ENCODE results near the gene TMEM63C.

DNA sequence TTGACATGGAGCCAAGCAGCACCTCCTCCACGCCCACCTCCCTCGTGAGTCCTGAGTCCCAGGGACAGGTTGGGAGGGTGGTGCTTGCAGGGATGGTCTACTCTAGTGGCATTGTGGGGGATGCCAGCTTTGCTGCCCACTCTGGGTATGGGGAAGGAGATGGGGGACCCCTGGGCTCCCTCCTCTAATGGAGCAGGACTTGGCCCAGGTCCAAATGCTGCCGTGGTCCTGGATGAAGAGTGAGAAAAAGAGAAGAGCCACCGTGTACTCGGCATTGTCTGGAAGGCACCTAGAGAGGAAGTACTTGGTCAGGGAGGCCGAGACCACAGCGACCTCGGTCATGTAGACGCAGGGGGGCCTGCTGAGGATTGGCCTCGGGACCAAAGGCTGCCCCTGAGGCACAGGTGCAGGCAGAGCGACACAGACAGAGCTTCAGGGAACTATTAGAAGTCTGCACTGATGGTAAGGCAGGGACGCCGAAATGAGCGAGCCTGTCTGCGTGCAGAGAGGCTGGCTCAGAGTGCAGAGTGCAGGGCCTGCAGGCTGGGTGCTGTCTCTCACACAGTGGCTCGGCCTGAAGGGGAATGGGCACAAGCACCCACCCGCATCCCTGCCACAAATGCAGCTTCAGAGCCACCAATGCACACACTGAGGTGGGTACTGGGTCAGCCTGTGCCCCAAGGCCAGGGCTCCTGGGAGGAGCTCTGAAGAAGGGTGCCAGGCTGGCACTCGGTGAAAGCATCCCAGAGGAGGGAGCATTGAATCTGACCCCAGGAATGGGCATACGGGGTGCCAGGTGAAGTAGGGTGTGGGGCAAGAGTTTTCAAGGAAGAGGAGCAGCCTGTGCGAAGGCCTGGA, 72.0 kb downstream of the TMEM63C start:
- TF ChIP-seq CTCF (IDR thresholded peaks at IDR 0.05) (no peak), EP300 (IDR thresholded peaks at IDR 0.05) (no peak), POLR2A (IDR thresholded peaks at IDR 0.05) (no peak)
